HepG2 (cell line): Measurements from ENCODE around the gene CHMP1B. TPM values are rescaled to one million over a fixed set of nuclear protein-coding genes. Genes with fewer than 3 reads are reported as not detected.
A peak's percentile ranks its signal among the peaks of the same experiment; 100 is the strongest.

Experiments used
- AKNA ChIP-seq: sonication (generic); formaldehyde crosslinking; IDR thresholded peaks from 2 replicates; pipeline ENCODE4 v1.4.0; 2020; ENCODE audit warnings: missing genetic modification reagents, borderline replicate concordance
- DR1 ChIP-seq: sonication (generic); formaldehyde crosslinking; IDR thresholded peaks from 2 replicates; pipeline ENCODE4 v1.8.0; 2021; ENCODE audit warnings: mild to moderate bottlenecking, missing genetic modification reagents, inconsistent platforms
- FOXC1 ChIP-seq: sonication (generic); formaldehyde crosslinking; IDR thresholded peaks from 2 replicates; pipeline ENCODE4 v1.8.0; 2022; ENCODE audit warnings: mild to moderate bottlenecking, missing genetic modification reagents, borderline replicate concordance
- IKZF1 ChIP-seq: fragments of 450-650 bp; IDR thresholded peaks from 2 replicates; pipeline ENCODE4 v1.7.1; 2016
- ZBTB3 ChIP-seq: sonication (generic); formaldehyde crosslinking; IDR thresholded peaks from 2 replicates; pipeline ENCODE4 v1.4.0; 2020; ENCODE audit warnings: low read depth, mild to moderate bottlenecking, moderate library complexity, missing genetic modification reagents, borderline replicate concordance
- ZBTB38 ChIP-seq: sonication (generic); formaldehyde crosslinking; IDR thresholded peaks from 2 replicates; pipeline ENCODE4 v1.5.1; 2020; ENCODE audit warnings: mild to moderate bottlenecking, missing genetic modification reagents
- ZNF232 ChIP-seq: sonication (generic); formaldehyde crosslinking; IDR thresholded peaks from 2 replicates; pipeline ENCODE4 v1.4.0; 2020; ENCODE audit warnings: missing genetic modification reagents, borderline replicate concordance
- ZNF350 ChIP-seq: sonication (generic); formaldehyde crosslinking; IDR thresholded peaks from 2 replicates; pipeline ENCODE4 v1.4.0; 2020; ENCODE audit warnings: mild to moderate bottlenecking, low read depth, missing genetic modification reagents, borderline replicate concordance
- ZNF547 ChIP-seq: sonication (generic); formaldehyde crosslinking; IDR thresholded peaks from 2 replicates; pipeline ENCODE4 v1.5.1; 2020; ENCODE audit warnings: mild to moderate bottlenecking, missing genetic modification reagents
- ZNF652 ChIP-seq: IDR thresholded peaks from 2 replicates; pipeline ENCODE4 v1.6.1; 2016; ENCODE audit warnings: low read depth, borderline replicate concordance
- polyA plus RNA-seq, 8 experiments: library from polyadenylated mRNA; depleted of rRNA in 3 of 8; stranded (reverse) in 7 of 8; unstranded in 1 of 8; fragments of >200 nt; fragmentation: Illumina TruSeq in 4 of 8; extraction: Trizol in 4 of 8; gene quantifications; 2 replicates each; pipeline versions ENCODE4 v1.2.1 to v1.2.3, GENCODE V29; 2011 to 2016; ENCODE audit warnings: low read depth in 4 of 8, missing spikeins in 1 of 8, mixed read lengths in 1 of 8; ENCODE audit not compliant: insufficient read depth in 1 of 8
- total RNA-seq, 5 experiments: library from RNA; depleted of rRNA; stranded (reverse); fragments of >200 nt; fragmentation: Illumina TruSeq; extraction: Trizol; gene quantifications; 2 replicates each; pipeline ENCODE4 v1.2.3, GENCODE V29; 2016; ENCODE audit warnings: low read depth in 1 of 5
- TF ChIP-seq, protein P1 (sequence below): sonication (generic); formaldehyde crosslinking; IDR thresholded peaks from 2 replicates; pipeline ENCODE4 v1.5.0; 2020; ENCODE audit warnings: missing genetic modification reagents
- TF ChIP-seq, protein P2 (sequence below): IDR thresholded peaks from 2 replicates; pipeline ENCODE4 v1.6.1; 2016; ENCODE audit warnings: low read depth, control low read depth
- TF ChIP-seq, protein P3 (sequence below): sonication (generic); formaldehyde crosslinking; conservative IDR thresholded peaks from 2 replicates; pipeline ENCODE4 v1.4.0; 2020; ENCODE audit warnings: missing genetic modification reagents
- TF ChIP-seq, protein P4 (sequence below): IDR thresholded peaks from 2 replicates; pipeline ENCODE4 v1.6.1; 2016; ENCODE audit warnings: missing biosample characterization, missing genetic modification reagents, low read depth

The CHMP1B gene
- total and polyA plus RNA-seq, 2 of the 13 experiments (the other 11 are each of a cell fraction or from before 2014, with no cell fraction given): 18.8 to 20.2 TPM

DNA sequence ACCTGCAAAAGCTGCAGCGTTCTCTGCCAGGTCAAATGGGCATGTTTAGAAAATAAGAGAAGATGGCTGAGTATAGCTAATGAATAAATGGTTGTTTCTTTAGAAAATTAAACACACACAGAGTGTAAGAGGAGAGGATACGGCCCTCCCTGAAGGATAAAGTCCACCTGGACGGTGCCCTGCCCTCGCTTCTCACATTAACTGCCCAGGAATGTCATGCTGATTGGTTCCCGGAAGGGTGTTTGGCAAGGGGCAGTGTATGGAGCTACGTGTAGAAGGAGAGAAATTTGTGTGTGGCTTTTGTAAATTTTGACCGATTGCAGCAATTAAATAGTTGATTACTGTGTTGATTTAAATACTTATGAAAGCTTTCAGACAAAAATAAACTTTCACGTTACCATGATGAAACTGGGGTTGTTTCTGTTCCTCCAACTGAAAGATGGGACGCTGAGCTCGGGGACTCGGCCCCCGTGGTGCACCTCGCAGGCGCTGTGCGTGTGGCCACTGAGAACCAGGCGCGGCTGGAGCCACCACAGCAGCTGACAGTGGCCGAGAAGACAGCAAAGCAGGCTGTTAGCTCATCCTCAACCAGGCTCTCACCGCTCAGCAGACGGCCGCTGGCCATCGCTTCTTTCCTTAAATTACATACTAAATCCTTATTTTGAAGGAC lies 34.2 kb downstream of the CHMP1B start (continued):
- TF ChIP-seq ZBTB3: no peak
- no peak for TF ChIP-seq DR1 (CRISPR knock-in tag)
- no peak for TF ChIP-seq ZNF652 (CRISPR knock-in tag)
- TF ChIP-seq ZBTB38 (CRISPR knock-in tag): peak; percentile 62
- no peak for TF ChIP-seq IKZF1
- no peak for TF ChIP-seq AKNA (CRISPR knock-in tag)
- no peak for TF ChIP-seq ZNF547 (CRISPR knock-in tag)
- no peak for TF ChIP-seq ZNF232
- no peak for TF ChIP-seq ZNF350
- TF ChIP-seq, protein P1, sequence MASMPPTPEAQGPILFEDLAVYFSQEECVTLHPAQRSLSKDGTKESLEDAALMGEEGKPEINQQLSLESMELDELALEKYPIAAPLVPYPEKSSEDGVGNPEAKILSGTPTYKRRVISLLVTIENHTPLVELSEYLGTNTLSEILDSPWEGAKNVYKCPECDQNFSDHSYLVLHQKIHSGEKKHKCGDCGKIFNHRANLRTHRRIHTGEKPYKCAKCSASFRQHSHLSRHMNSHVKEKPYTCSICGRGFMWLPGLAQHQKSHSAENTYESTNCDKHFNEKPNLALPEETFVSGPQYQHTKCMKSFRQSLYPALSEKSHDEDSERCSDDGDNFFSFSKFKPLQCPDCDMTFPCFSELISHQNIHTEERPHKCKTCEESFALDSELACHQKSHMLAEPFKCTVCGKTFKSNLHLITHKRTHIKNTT: no peak
- no peak for TF ChIP-seq FOXC1
- TF ChIP-seq, protein P2, sequence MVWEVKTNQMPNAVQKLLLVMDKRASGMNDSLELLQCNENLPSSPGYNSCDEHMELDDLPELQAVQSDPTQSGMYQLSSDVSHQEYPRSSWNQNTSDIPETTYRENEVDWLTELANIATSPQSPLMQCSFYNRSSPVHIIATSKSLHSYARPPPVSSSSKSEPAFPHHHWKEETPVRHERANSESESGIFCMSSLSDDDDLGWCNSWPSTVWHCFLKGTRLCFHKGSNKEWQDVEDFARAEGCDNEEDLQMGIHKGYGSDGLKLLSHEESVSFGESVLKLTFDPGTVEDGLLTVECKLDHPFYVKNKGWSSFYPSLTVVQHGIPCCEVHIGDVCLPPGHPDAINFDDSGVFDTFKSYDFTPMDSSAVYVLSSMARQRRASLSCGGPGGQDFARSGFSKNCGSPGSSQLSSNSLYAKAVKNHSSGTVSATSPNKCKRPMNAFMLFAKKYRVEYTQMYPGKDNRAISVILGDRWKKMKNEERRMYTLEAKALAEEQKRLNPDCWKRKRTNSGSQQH: no peak
- TF ChIP-seq, protein P3, sequence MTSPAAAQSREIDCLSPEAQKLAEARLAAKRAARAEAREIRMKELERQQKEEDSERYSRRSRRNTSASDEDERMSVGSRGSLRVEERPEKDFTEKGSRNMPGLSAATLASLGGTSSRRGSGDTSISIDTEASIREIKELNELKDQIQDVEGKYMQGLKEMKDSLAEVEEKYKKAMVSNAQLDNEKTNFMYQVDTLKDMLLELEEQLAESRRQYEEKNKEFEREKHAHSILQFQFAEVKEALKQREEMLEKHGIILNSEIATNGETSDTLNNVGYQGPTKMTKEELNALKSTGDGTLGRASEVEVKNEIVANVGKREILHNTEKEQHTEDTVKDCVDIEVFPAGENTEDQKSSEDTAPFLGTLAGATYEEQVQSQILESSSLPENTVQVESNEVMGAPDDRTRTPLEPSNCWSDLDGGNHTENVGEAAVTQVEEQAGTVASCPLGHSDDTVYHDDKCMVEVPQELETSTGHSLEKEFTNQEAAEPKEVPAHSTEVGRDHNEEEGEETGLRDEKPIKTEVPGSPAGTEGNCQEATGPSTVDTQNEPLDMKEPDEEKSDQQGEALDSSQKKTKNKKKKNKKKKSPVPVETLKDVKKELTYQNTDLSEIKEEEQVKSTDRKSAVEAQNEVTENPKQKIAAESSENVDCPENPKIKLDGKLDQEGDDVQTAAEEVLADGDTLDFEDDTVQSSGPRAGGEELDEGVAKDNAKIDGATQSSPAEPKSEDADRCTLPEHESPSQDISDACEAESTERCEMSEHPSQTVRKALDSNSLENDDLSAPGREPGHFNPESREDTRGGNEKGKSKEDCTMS: no peak
- TF ChIP-seq, protein P4, sequence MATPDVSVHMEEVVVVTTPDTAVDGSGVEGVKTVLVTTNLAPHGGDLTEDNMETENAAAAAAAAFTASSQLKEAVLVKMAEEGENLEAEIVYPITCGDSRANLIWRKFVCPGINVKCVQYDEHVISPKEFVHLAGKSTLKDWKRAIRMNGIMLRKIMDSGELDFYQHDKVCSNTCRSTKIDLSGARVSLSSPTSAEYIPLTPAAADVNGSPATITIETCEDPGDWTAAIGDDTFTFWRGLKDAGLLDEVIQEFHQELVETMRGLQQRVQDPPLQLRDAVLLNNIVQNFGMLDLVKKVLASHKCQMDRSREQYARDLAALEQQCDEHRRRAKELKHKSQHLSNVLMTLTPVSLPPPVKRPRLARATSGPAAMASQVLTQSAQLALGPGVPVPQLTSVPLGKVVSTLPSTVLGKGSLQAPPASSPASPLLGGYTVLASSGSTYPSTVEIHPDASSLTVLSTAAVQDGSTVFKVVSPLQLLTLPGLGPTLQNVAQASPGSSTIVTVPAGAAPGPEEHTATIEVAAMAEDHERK (CRISPR knock-in tag): no peak
